Sigmoid colon (tissue), 7 donors: ENCODE data around the gene LTBP1. TPM values are rescaled to one million over a fixed set of nuclear protein-coding genes. Genes with fewer than 3 reads are reported as not detected.
"Not testable (repeated sequence)": the region's sequence is repeated elsewhere in the genome, so short reads cannot be mapped to it uniquely, and the experiment has no call there.

ENCODE experiments used
- DNase-seq: peaks from one replicate; pipeline ENCODE4 v3.0.0-alpha.2; 2019
- H3K27ac ChIP-seq, 4 donors: fragments of 200-600 bp; sonication (generic); one replicate each; pipeline ENCODE4 v1.5.1; 2016 to 2019; ENCODE audit warnings: mild to moderate bottlenecking in 1 of 4
- H3K27me3 ChIP-seq, 3 donors: fragments of 200-600 bp; sonication (generic); one replicate each; pipeline ENCODE4 v1.5.1; 2019; ENCODE audit warnings: mild to moderate bottlenecking in 1 of 3
- H3K36me3 ChIP-seq, 4 donors: fragments of 200-600 bp; sonication (generic); one replicate each; pipeline ENCODE4 v1.5.1; 2016 to 2019
- H3K4me1 ChIP-seq, 4 donors: fragments of 200-600 bp; sonication (generic); one replicate each; pipeline ENCODE4 v1.5.1; 2017 to 2019
- H3K4me3 ChIP-seq, 4 donors: fragments of 200-600 bp; sonication (generic); one replicate each; pipeline ENCODE4 v1.5.1; 2017 to 2019; ENCODE audit warnings: mild to moderate bottlenecking in 2 of 4, moderate library complexity in 1 of 4
- H3K9me3 ChIP-seq, 4 donors: fragments of 200-600 bp in 3 of 4; sonication (generic) in 3 of 4; one replicate each; pipeline versions ENCODE4 v1.5.1 to v1.6.1; 2013 to 2019
- EP300 ChIP-seq, 4 donors: sonication (generic); formaldehyde crosslinking; IDR thresholded peaks; one replicate each; pipeline ENCODE4 v1.6.1; 2017; ENCODE audit warnings: antibody characterized with exemption in 4 of 4
- POLR2A ChIP-seq, 2 donors: fragments of 450-650 bp; IDR thresholded peaks; one replicate each; pipeline ENCODE4 v1.6.1; 2016; ENCODE audit warnings: antibody characterized with exemption in 2 of 2, mild to moderate bottlenecking in 2 of 2, moderate library complexity in 2 of 2
- POLR2AphosphoS5 ChIP-seq, 4 donors: sonication (generic); formaldehyde crosslinking; IDR thresholded peaks; one replicate each; pipeline ENCODE4 v1.6.1; 2017; ENCODE audit warnings: antibody characterized with exemption in 4 of 4
- WGBS, 2 donors: extraction: QIAGEN DNeasy Blood & Tissue Kit; methylation state at CpG; one replicate each; pipeline ENCODE4 v1.1.7; 2013; 5-methylcytosine and 5-hydroxymethylcytosine counted together
- intact Hi-C: fragments of 100-400 bp; cut with DNase I; formaldehyde crosslinking; loops from one replicate; pipeline ENCODE4 v1.15.1; 2023
- polyA plus RNA-seq, 3 donors: library from polyadenylated mRNA; stranded (reverse); fragments of 200-250 nt; gene quantifications; one replicate each; pipeline ENCODE4 v1.2.3, GENCODE V29; 2013
- total RNA-seq, 4 donors: library from RNA; depleted of rRNA; stranded (reverse); fragments of >200 nt; gene quantifications; one replicate each; pipeline ENCODE4 v1.1.0, GENCODE V29; 2016
- TF ChIP-seq, protein P1 (sequence below), 4 experiments: fragments of 450-650 bp in 3 of 4; fragments of 200-600 bp in 1 of 4; IDR thresholded peaks; one replicate each; pipeline ENCODE4 v1.5.1; 2016 to 2019; ENCODE audit warnings: antibody characterized with exemption in 4 of 4, mild to moderate bottlenecking in 3 of 4, moderate library complexity in 2 of 4
- donor health status: healthy with polysubstance abuse.
- donor health status: Bipolar disorder and iron deficiency.
- donor health status: healthy.

Gene LTBP1
- total and polyA plus RNA-seq, 7 donors, result 3.0 to 102 (median 34.2) TPM

DNA sequence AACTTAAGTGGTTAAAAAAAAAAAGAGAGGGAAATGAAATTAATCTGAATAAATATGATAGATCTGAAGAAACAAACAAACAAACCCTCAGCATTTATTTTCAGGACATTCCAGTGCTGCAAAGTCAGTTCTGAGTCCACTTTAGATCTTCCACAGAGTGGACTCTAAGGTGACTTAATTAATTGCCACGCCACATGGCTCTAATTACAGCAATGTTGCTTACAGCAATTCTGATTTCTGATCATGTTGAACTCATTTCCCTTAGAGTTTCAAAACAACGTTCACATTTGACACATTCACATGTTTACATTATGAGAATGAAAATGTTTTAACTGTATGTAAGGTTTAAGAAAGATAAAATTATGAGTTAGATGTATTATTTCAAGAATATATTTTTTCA lies 491.1 kb downstream of the LTBP1 start:
- H3K9me3 ChIP-seq, result no peaks in the 10 kb centered on the region
- intact Hi-C loops, result no loop called here
- H3K27ac ChIP-seq, result peak overlapping the region in 1 of 4 donors; percentile 44
- no peak for TF ChIP-seq EP300 (IDR thresholded peaks at IDR 0.05)
- TF ChIP-seq POLR2A (IDR thresholded peaks at IDR 0.05), result no peak
- TF ChIP-seq, protein P1, sequence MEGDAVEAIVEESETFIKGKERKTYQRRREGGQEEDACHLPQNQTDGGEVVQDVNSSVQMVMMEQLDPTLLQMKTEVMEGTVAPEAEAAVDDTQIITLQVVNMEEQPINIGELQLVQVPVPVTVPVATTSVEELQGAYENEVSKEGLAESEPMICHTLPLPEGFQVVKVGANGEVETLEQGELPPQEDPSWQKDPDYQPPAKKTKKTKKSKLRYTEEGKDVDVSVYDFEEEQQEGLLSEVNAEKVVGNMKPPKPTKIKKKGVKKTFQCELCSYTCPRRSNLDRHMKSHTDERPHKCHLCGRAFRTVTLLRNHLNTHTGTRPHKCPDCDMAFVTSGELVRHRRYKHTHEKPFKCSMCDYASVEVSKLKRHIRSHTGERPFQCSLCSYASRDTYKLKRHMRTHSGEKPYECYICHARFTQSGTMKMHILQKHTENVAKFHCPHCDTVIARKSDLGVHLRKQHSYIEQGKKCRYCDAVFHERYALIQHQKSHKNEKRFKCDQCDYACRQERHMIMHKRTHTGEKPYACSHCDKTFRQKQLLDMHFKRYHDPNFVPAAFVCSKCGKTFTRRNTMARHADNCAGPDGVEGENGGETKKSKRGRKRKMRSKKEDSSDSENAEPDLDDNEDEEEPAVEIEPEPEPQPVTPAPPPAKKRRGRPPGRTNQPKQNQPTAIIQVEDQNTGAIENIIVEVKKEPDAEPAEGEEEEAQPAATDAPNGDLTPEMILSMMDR (IDR thresholded peaks at IDR 0.05), result no peak
- TF ChIP-seq POLR2AphosphoS5 (IDR thresholded peaks at IDR 0.05), result no peak
- WGBS, 2 donors, result 58 to 59% methylated on average over 2 of the region's 2 CpGs
- no peak overlapping the region for H3K4me3 ChIP-seq
- DNase-seq, result no peak
- no peaks in the 10 kb centered on the region for H3K36me3 ChIP-seq
- no peaks in the 10 kb centered on the region for H3K27me3 ChIP-seq
- peaks cover 0 to 8% (median 3%) of the 10 kb centered on the region in 4 donors for H3K4me1 ChIP-seq

GRCh38 chr2:33441235-33441810 lies 494.6 kb downstream of the LTBP1 start:
- intact Hi-C loops, result no loop called here
- Histone ChIP-seq H3K36me3 (no peaks in the 10 kb centered on the region), H3K4me3 (no peak overlapping the region), H3K4me1 (peaks cover 0 to 8% (median 3%) of the 10 kb centered on the region in 4 donors), H3K27ac (no peak overlapping the region), H3K27me3 (no peaks in the 10 kb centered on the region), H3K9me3 (no peaks in the 10 kb centered on the region)
- TF ChIP-seq EP300 (IDR thresholded peaks at IDR 0.05), result no peak
- TF ChIP-seq, protein P1 (IDR thresholded peaks at IDR 0.05), result peak in 2 of 4 experiments; percentile 33 to 48
- peak; percentile 71 for DNase-seq
- 31 to 36% methylated on average over 3 of the region's 3 CpGs for WGBS, 2 donors

- WGBS, 2 donors, result 93 to 98% methylated on average over 9 of the region's 9 CpGs
- H3K4me3 ChIP-seq, H3K27me3 ChIP-seq, DNase-seq, H3K4me1 ChIP-seq, H3K9me3 ChIP-seq, intact Hi-C loops, H3K36me3 ChIP-seq: not testable (repeated sequence)
- H3K27ac ChIP-seq, result peak overlapping the region in 1 of 4 donors; percentile 21
Measured at GRCh38 chr2:33442052-33442451, 495.3 kb downstream of the LTBP1 start.

DNA sequence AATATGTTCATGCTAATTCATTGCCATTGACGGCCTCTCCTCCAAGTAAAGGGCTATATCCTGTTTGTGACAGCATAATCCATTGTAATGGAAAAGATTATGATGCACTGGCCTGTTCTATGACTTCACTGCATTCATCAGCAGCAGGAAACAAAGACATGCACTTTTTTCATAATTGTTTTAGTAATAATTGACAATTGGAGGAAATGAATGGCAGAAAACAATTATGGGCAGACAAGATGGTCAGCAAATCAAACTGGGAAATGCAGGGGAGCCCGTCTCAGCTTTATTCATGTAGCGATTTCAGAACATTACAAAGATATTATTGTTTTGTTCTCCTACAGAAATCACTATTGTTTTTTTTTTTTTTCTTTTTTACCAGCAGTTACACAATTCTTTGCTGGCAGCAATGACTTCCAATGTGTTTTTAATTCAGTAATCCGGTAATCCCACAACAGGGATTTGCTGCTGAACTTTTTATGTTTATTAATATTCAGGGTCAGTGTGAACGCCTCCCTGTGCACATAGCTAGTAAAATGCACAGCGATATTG lies 495.9 kb downstream of the LTBP1 start:
- WGBS, 2 donors, result 81 to 82% methylated on average over 6 of the region's 6 CpGs
- no peak for TF ChIP-seq EP300 (IDR thresholded peaks at IDR 0.05)
- TF ChIP-seq, protein P1 (IDR thresholded peaks at IDR 0.05), result no peak
- TF ChIP-seq POLR2AphosphoS5 (IDR thresholded peaks at IDR 0.05), result no peak
- DNase-seq, result no peak
- Histone ChIP-seq H3K36me3 (no peaks in the 10 kb centered on the region), H3K4me1 (peaks cover 0 to 3% (median under 1%) of the 10 kb centered on the region in 4 donors), H3K4me3 (no peak overlapping the region), H3K9me3 (no peaks in the 10 kb centered on the region), H3K27me3 (no peaks in the 10 kb centered on the region), H3K27ac (peak overlapping the region in 1 of 4 donors; percentile 24)
- intact Hi-C loops, result no loop called here

DNA sequence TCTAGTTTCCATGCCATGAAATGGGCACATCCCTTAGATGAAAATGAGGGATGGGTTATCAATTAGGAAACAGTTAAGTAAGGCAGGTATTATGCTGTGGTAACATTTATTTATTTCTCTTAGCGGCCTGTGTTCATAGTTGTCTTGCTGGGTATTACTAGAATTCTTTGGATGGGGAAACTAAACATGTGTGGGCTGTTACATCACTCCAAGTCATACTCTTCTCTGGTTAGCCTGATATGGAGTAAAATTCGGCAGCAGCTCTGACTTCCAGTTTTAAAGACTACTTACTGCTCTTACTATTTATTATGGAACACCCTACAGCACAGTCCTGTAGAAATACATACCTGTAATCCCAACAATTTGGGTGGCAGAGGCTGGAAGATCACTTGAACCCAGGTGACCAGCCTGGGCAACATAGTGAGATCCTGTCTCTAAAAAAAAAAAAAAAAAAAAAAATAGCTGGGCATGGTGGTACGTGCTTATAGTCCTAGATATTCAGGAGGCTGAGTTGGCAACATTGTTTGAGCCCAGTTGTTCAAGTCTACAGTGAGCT lies 496.6 kb downstream of the LTBP1 start:
- WGBS, 2 donors, result 84 to 85% methylated on average over 3 of the region's 3 CpGs
- peak overlapping the region in 1 of 4 donors; percentile 24 for H3K27ac ChIP-seq

More for the DNA sequence above, 496.6 kb downstream of the LTBP1 start:
- no peaks in the 10 kb centered on the region for H3K9me3 ChIP-seq
- no peaks in the 10 kb centered on the region for H3K4me1 ChIP-seq
- no peaks in the 10 kb centered on the region for H3K27me3 ChIP-seq
- TF ChIP-seq, protein P1 (IDR thresholded peaks at IDR 0.05), result no peak
- no peak for TF ChIP-seq POLR2A (IDR thresholded peaks at IDR 0.05)
- no peak for TF ChIP-seq EP300 (IDR thresholded peaks at IDR 0.05)
- TF ChIP-seq POLR2AphosphoS5 (IDR thresholded peaks at IDR 0.05), result no peak
- intact Hi-C loops, result no loop called here
- no peak overlapping the region for H3K4me3 ChIP-seq
- H3K36me3 ChIP-seq, result no peaks in the 10 kb centered on the region
- no peak for DNase-seq
